IPS DF 4.7 (cell line): Measurements from ENCODE around the gene LENG1.
"Not testable (repeated sequence)": the region's sequence is repeated elsewhere in the genome, so short reads cannot be mapped to it uniquely, and the experiment has no call there.

Source experiments
- DNase-seq: peaks from one replicate; pipeline ENCODE4 v3.0.0-alpha.2; 2013; ENCODE audit warnings: low spot score; ENCODE audit errors: extremely low read depth

The LENG1 gene

DNA sequence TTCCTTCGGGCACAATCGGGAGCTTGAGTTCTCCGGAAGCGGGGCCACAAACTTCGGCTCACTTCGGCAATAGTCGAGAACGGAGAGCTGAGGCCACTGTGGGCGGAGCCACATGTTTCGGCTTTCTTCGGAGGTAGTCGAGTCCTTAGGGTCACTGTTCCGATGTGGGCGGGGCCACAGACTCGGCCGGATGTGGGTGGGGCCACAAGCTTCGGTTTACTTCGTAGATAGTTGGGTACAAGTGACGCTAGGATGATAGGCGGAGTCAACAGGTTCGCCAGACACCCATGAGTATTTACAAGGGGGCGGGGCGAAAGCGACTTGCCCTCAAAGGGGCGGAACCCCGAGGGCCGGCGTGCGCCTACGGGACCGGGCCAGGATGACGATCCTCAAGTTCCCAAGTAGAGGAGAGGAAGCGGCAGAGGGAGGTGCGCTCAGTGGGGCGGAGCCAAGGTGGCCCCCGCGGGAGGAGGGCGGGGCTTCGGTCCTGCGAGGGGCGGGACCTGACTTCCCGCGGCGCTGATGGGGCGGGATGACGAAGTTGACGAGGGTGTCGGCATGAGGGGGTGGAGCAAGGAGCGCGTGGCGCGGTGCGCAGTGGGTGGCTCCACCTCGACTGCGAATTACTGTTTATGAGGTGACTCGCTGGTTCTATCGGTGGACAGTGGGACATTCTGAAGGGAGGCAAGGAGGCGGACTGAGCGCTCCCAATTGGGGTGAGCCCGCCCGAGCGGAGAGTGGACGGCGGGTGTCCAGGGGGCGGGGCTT lies 30.4 kb upstream of the LENG1 start:
- DNase-seq, result peak; percentile 99

GRCh38 chr19:54189145-54189734 lies 29.7 kb upstream of the LENG1 start, which contains the start of gene MBOAT7:
MBOAT7 (minus strand) TSS chr19:54189580; CDS start chr19:54188508, 1,072 bp downstream.
- no peak for DNase-seq

DNA sequence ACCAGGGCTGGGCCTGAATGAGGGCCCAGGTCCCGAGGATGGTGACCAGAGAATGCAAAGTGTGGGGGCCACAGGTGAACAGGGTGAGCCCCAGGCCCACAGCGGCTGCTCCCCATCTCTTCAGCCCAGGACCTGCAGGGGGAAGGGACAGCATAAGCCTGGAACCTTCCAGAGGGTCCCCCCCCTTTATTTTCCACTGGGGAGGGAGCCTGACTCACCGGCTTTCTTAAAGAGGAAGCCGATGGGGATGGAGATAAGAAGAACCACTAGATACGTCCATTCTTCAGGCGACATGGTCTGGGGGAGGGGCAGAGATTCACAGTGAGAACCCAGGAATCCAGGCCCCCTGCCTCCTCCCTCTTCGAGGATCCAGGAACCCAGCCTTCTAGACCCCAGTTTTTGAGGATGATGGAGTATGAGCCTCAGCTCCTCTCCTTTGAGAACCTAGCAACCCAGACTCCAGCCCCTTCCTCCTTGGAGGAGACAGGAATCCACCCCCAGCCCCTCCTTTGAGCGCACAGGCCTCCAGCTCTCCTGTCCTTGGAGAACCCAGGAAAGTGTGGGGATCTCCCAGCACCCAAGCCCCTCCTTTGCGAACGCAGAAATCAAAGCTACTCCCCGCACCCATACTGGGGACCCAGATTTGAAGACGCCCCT lies 28.8 kb upstream of the LENG1 start:
- DNase-seq, result no peak

GRCh38 chr19:54186934-54187381 lies 27.4 kb upstream of the LENG1 start:
- DNase-seq, result no peak

DNA sequence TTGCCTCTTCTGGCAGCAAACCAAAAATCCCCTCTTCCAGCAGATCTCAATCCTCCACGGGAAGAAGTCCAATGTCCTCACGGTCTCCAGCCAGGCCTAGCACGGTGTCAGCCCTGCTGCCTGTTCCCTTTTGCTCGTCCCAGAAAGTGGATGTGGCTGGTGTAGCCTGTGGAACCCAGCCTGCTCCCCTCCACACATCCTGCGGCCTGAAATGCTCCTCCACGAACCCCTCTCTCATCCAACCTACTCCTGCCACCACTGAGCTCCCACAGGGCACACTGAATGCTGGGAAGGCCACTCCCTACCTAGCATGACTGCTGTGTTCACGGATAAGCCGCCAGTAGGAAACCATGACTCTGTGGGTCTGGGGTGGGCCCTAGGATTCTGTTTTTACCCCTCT lies 26.8 kb upstream of the LENG1 start:
- no peak for DNase-seq

DNA sequence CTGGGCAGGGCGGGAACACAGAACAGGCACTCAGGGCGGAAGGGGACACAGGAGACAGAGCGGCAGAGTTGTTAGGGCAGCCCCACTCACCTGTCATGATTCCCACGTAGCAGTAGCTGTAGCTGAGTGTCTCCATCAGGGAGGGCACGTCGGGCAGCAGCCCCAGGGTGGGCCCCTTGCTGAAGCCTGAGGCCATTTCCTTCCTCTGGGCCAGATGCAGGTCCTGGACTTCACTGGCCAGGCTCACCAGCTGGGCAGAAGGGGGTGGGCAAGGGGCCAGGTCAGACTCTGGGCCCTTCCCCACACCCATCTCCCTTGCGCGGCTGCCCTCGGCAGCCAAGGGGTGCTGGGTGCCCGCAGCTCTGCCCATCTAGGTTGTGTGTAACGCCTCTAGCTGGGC lies 23.9 kb upstream of the LENG1 start:
- DNase-seq, result no peak

- not testable (repeated sequence) for DNase-seq
These were observed 22.4 kb upstream of the LENG1 start for GRCh38 chr19:54181894-54182293.

- no peak for DNase-seq
These were observed 21.2 kb upstream of the LENG1 start for GRCh38 chr19:54180691-54181091.

- no peak for DNase-seq
These were observed 20.5 kb upstream of the LENG1 start for GRCh38 chr19:54179921-54180461.

- no peak for DNase-seq
These were observed 19.8 kb upstream of the LENG1 start for GRCh38 chr19:54179262-54179852.

GRCh38 chr19:54178581-54179261 lies 19.2 kb upstream of the LENG1 start:
- DNase-seq, result no peak

GRCh38 chr19:54173951-54174834 lies 14.7 kb upstream of the LENG1 start:
- no peak for DNase-seq

DNA sequence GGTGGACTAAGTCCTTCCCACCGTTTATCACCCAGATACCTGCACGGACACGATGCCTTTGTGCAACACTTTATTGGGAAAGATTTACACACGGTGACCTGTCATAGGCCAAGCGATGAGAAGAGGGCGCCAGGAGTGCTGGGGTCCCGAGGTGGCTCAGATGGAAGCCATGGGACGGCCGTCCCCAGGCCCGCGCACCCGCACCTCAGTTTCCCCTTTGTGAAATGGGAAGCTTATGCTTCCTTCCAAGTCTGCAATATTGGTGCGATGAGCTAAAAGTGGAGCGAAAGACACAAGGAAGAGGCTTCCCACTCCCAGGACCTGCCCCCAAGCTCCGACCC lies 13.8 kb upstream of the LENG1 start:
- no peak for DNase-seq

GRCh38 chr19:54172471-54173358 lies 13.2 kb upstream of the LENG1 start, which contains the start of gene TMC4:
TMC4 (minus strand) TSS chr19:54173160; CDS start chr19:54173117, 43 bp downstream.
- no peak for DNase-seq

DNA sequence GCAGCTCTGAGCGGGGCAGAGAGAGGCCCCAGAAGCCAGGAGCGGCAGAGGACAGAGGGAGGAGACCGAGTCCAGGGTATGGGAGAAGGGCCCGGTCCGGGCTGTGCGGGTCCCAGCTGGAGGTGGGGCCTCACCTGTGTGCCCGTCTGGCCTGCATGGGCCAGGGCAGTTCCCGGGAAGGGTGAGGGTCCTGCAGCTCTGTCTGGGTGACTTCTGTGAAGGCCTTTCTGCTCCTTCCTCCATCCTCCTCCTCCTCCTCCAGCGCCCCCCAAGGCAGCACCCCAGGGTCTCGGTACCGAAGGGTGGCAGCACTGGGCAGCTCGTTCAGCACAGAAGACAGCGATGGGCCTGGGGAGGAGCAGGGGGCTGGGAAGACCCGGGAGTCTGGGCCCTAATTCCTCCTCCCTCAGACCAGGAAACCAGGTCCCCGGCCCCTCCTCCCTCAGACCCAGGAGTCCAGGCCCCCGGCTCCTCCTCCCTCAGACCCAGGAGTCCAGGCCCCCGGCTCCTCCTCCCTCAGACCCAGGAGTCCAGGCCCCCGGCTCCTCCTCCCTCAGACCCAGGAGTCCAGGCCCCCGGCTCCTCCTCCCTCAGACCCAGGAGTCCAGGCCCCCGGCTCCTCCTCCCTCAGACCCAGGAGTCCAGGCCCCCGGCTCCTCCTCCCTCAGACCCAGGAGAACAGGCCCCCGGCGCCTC lies 12.4 kb upstream of the LENG1 start:
- DNase-seq, result not testable (repeated sequence)

GRCh38 chr19:54169149-54169740 lies 9.7 kb upstream of the LENG1 start:
- DNase-seq, result no peak

DNA sequence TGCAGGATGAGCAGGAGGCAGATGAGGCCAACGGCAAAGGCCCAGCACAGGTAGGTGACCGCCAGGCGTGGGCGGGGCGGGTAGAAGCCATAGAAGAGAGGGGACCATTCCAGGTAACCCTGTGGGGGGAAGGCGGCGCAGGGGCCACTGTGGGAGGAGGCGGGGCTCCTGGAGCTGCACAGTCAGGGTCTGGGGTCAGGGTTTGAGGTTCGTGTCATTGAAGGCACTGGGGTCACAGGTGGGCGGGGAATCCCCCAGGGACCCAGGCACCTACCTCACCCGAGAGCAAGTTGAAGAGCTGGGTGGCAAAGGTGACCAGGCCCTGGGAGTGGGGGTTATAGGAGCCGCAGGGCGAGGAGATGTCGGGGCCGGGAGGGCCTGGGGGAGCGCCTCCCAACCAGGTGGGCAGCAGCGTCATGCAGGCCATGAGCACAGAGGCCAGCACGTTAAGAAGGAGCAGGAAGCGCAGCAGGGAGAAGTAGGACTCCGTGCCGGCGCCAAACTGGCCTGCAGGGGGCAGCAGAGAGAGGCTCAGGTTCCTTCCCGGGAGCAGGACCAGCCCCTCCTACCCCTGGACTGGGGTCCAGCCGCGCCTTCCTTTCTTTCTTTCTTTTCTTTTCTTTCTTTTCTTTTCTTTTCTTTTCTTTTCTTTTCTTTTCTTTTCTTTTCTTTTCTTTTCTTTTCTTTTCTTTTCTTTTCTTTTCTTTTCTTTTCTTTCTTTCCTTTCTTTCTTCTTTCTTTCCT lies 8.8 kb upstream of the LENG1 start:
- no peak for DNase-seq
